Mesendoderm (in vitro differentiated cells): ENCODE data around the gene SLC35F5. TPM values are rescaled to one million over a fixed set of nuclear protein-coding genes. Genes with fewer than 3 reads are reported as not detected.

Experiments used
- DNase-seq: peaks from one replicate; pipeline ENCODE4 v3.0.0; 2013
- H2AK5ac ChIP-seq: 2 replicates; pipeline ENCODE4 v1.6.1; 2013; ENCODE audit warnings: low read length, inconsistent platforms
- H2BK120ac ChIP-seq: 2 replicates; pipeline ENCODE4 v1.6.1; 2013; ENCODE audit warnings: low read depth, mild to moderate bottlenecking, low read length, moderate library complexity, mixed read lengths
- H2BK15ac ChIP-seq: replicated peaks from 2 replicates; pipeline ENCODE4 v1.6.1; 2013; ENCODE audit warnings: low read depth, mild to moderate bottlenecking, moderate library complexity
- H2BK5ac ChIP-seq: 2 replicates; pipeline ENCODE4 v1.6.1; 2013; ENCODE audit warnings: low read length, inconsistent platforms
- H3K18ac ChIP-seq: 2 replicates; pipeline ENCODE4 v1.6.1; 2013; ENCODE audit warnings: mild to moderate bottlenecking, low read length, mixed read lengths
- H3K23ac ChIP-seq: one replicate; pipeline ENCODE4 v1.6.1; 2013; ENCODE audit warnings: low read length
- H3K27ac ChIP-seq: 2 replicates; pipeline ENCODE4 v1.5.1; 2013; ENCODE audit warnings: low read depth, mild to moderate bottlenecking, inconsistent platforms, low read length, moderate library complexity
- H3K27me3 ChIP-seq: 2 replicates; pipeline ENCODE4 v1.6.1; 2013; ENCODE audit warnings: low read length, control low read depth, mild to moderate bottlenecking, inconsistent platforms; ENCODE audit not compliant: insufficient read depth, poor library complexity
- H3K36me3 ChIP-seq: 2 replicates; pipeline ENCODE4 v1.6.1; 2013; ENCODE audit warnings: low read length, inconsistent platforms; ENCODE audit not compliant: control insufficient read depth, insufficient read depth
- H3K4ac ChIP-seq: one replicate; pipeline ENCODE4 v1.6.1; 2013; ENCODE audit warnings: low read depth, mild to moderate bottlenecking, low read length, moderate library complexity
- H3K4me1 ChIP-seq: 2 replicates; pipeline ENCODE4 v1.6.1; 2013; ENCODE audit warnings: low read depth, low read length, inconsistent platforms; ENCODE audit not compliant: control insufficient read depth
- H3K4me2 ChIP-seq: 2 replicates; pipeline ENCODE4 v1.6.1; 2013; ENCODE audit warnings: low read length
- H3K4me3 ChIP-seq: 2 replicates; pipeline ENCODE4 v1.5.1; 2013; ENCODE audit warnings: mild to moderate bottlenecking, low read length
- H3K56ac ChIP-seq: one replicate; pipeline ENCODE4 v1.6.1; 2013; ENCODE audit warnings: low read length
- H3K79me1 ChIP-seq: 2 replicates; pipeline ENCODE4 v1.6.1; 2013; ENCODE audit warnings: low read length, inconsistent platforms
- H3K79me2 ChIP-seq: 2 replicates; pipeline ENCODE4 v1.6.1; 2013; ENCODE audit warnings: mild to moderate bottlenecking, low read length; ENCODE audit not compliant: control insufficient read depth, insufficient read depth
- H3K9ac ChIP-seq: 2 replicates; pipeline ENCODE4 v1.6.1; 2013; ENCODE audit warnings: low read length, inconsistent platforms
- H4K5ac ChIP-seq: one replicate; pipeline ENCODE4 v1.6.1; 2013; ENCODE audit warnings: low read length
- H4K8ac ChIP-seq: one replicate; pipeline ENCODE4 v1.6.1; 2013; ENCODE audit warnings: low read depth, mild to moderate bottlenecking, control low read depth, low read length, moderate library complexity
- WGBS: extraction: QIAGEN DNeasy Blood & Tissue Kit; methylation state at CpG from one replicate; pipeline ENCODE4 v1.1.7; 2013; ENCODE audit warnings: low lambda C conversion rate, missing lambda C conversion rate; ENCODE audit not compliant: insufficient coverage; ENCODE audit errors: extremely low coverage; 5-methylcytosine and 5-hydroxymethylcytosine counted together
- polyA plus RNA-seq, 2 experiments: library from polyadenylated mRNA; stranded (reverse); fragments of 200-250 nt; gene quantifications; one replicate each; pipeline ENCODE4 v1.2.3, GENCODE V29; 2013

Gene SLC35F5
- 16.6 TPM for polyA plus RNA-seq (2013, experiment 1 of 2)
- 15.1 TPM for polyA plus RNA-seq (2013, experiment 2 of 2)

GRCh38 chr2:113756355-113757137, at the start of gene SLC35F5:
TSS of gene SLC35F5 (minus strand) at chr2:113756642. CDS start at chr2:113756409, 233 bp downstream.
- peak; percentile 95 for DNase-seq
- WGBS, result no CpG with 5 or more reads among the region's 76 CpGs

GRCh38 chr2:113799375-113799774, 42.9 kb upstream of the SLC35F5 start:
- H3K23ac ChIP-seq, result no peak overlapping the region
- H3K4ac ChIP-seq, result no peak overlapping the region
- no peak overlapping the region for H2BK15ac ChIP-seq
- H4K8ac ChIP-seq, result no peak overlapping the region
- H4K5ac ChIP-seq, result no peak overlapping the region
- H3K27ac ChIP-seq, result no peak overlapping the region
- no CpG with 5 or more reads among the region's 4 CpGs for WGBS
- H2BK120ac ChIP-seq, result no peak overlapping the region
- no peak overlapping the region for H3K9ac ChIP-seq
- no peak for DNase-seq
- no peak overlapping the region for H3K4me3 ChIP-seq
- no peak overlapping the region for H3K4me2 ChIP-seq
- no peak overlapping the region for H3K56ac ChIP-seq
- H3K27me3 ChIP-seq, result no peaks in the 10 kb centered on the region
- no peaks in the 10 kb centered on the region for H3K79me2 ChIP-seq
- H3K36me3 ChIP-seq, result no peaks in the 10 kb centered on the region
- H3K79me1 ChIP-seq, result no peaks in the 10 kb centered on the region
- H2AK5ac ChIP-seq, result no peak overlapping the region
- H3K18ac ChIP-seq, result no peak overlapping the region
- peaks cover 3% of the 10 kb centered on the region for H3K4me1 ChIP-seq
- H2BK5ac ChIP-seq, result no peak overlapping the region

More at GRCh38 chr2:113756355-113757137, at the start of gene SLC35F5:
- Histone ChIP-seq H3K56ac (peak within 1 kb of the TSS; percentile 100), H3K36me3 (no peaks in the 10 kb centered on the region), H3K4ac (peak within 1 kb of the TSS; percentile 43), H2BK120ac (no peak within 1 kb of the TSS), H4K5ac (peak within 1 kb of the TSS; percentile 51), H3K79me1 (peaks cover 1% of the 10 kb centered on the region), H3K79me2 (peaks cover 5% of the 10 kb centered on the region), H2AK5ac (no peak within 1 kb of the TSS), H3K4me3 (peak within 1 kb of the TSS; percentile 97), H3K4me1 (no peaks in the 10 kb centered on the region), H3K27ac (peak within 1 kb of the TSS; percentile 81), H3K27me3 (no peaks in the 10 kb centered on the region), H3K23ac (peak within 1 kb of the TSS; percentile 67), H3K4me2 (peak within 1 kb of the TSS; percentile 83), H3K18ac (peak within 1 kb of the TSS; percentile 18), H3K9ac (peak within 1 kb of the TSS; percentile 98), H2BK5ac (peak within 1 kb of the TSS; percentile 91), H4K8ac (no peak within 1 kb of the TSS), H2BK15ac (no peak within 1 kb of the TSS)

- no peak overlapping the region for H3K23ac ChIP-seq
- H3K79me2 ChIP-seq, result no peaks in the 10 kb centered on the region
- no peak overlapping the region for H3K27ac ChIP-seq
- no peak overlapping the region for H4K5ac ChIP-seq
- H4K8ac ChIP-seq, result no peak overlapping the region
- H3K27me3 ChIP-seq, result no peaks in the 10 kb centered on the region
- H2BK5ac ChIP-seq, result no peak overlapping the region
- no peak overlapping the region for H2AK5ac ChIP-seq
- H3K9ac ChIP-seq, result no peak overlapping the region
- DNase-seq, result no peak
- H2BK120ac ChIP-seq, result no peak overlapping the region
- no peak overlapping the region for H2BK15ac ChIP-seq
- H3K4me1 ChIP-seq, result peaks cover 3% of the 10 kb centered on the region
- H3K4me3 ChIP-seq, result no peak overlapping the region
- WGBS, result no CpG with 5 or more reads among the region's 2 CpGs
- no peak overlapping the region for H3K4ac ChIP-seq
- no peaks in the 10 kb centered on the region for H3K79me1 ChIP-seq
- H3K18ac ChIP-seq, result no peak overlapping the region
- no peak overlapping the region for H3K4me2 ChIP-seq
- H3K36me3 ChIP-seq, result no peaks in the 10 kb centered on the region
- no peak overlapping the region for H3K56ac ChIP-seq
Measured at GRCh38 chr2:113797237-113797636, 40.8 kb upstream of the SLC35F5 start.

- Histone ChIP-seq H3K4me3 (no peak overlapping the region), H3K27ac (no peak overlapping the region), H4K5ac (no peak overlapping the region), H3K4ac (no peak overlapping the region), H3K79me1 (no peaks in the 10 kb centered on the region), H3K4me2 (no peak overlapping the region), H2BK15ac (no peak overlapping the region), H3K56ac (no peak overlapping the region), H3K18ac (no peak overlapping the region), H3K27me3 (no peaks in the 10 kb centered on the region), H3K79me2 (no peaks in the 10 kb centered on the region), H3K36me3 (no peaks in the 10 kb centered on the region), H2BK5ac (no peak overlapping the region), H3K23ac (no peak overlapping the region), H4K8ac (no peak overlapping the region), H3K4me1 (peaks cover 3% of the 10 kb centered on the region), H2AK5ac (no peak overlapping the region), H2BK120ac (no peak overlapping the region), H3K9ac (no peak overlapping the region)
- no CpG with 5 or more reads among the region's 6 CpGs for WGBS
- no peak for DNase-seq
Measured at GRCh38 chr2:113796592-113797175, 40.2 kb upstream of the SLC35F5 start.

GRCh38 chr2:113795405-113795920, 39.0 kb upstream of the SLC35F5 start:
- no peak for DNase-seq

More at GRCh38 chr2:113795405-113795920, 39.0 kb upstream of the SLC35F5 start:
- Histone ChIP-seq H3K4me2 (no peak overlapping the region), H3K4me1 (peaks cover 3% of the 10 kb centered on the region), H3K9ac (no peak overlapping the region), H3K4me3 (no peak overlapping the region), H3K23ac (no peak overlapping the region), H2AK5ac (no peak overlapping the region), H3K79me2 (no peaks in the 10 kb centered on the region), H3K27me3 (no peaks in the 10 kb centered on the region), H3K27ac (no peak overlapping the region), H3K36me3 (no peaks in the 10 kb centered on the region), H3K56ac (no peak overlapping the region), H4K8ac (no peak overlapping the region), H2BK120ac (no peak overlapping the region), H3K18ac (no peak overlapping the region), H2BK5ac (no peak overlapping the region), H3K4ac (no peak overlapping the region), H3K79me1 (no peaks in the 10 kb centered on the region), H2BK15ac (no peak overlapping the region), H4K5ac (no peak overlapping the region)
- no CpG with 5 or more reads among the region's 3 CpGs for WGBS
